Activated CD8-positive, alpha-beta memory T cell treated with anti-CD3 and anti-CD28 coated beads, Interleukin-2, amount 50 U/mL, for 48 hours (primary cell): Measurements from ENCODE around the gene MYCBP2.
"Not testable (repeated sequence)": the region's sequence is repeated elsewhere in the genome, so short reads cannot be mapped to it uniquely, and the experiment has no call there.

ENCODE experiments used
- DNase-seq: peaks from one replicate; pipeline ENCODE4 v3.0.0-alpha.2; 2020

MYCBP2 gene, protein sequence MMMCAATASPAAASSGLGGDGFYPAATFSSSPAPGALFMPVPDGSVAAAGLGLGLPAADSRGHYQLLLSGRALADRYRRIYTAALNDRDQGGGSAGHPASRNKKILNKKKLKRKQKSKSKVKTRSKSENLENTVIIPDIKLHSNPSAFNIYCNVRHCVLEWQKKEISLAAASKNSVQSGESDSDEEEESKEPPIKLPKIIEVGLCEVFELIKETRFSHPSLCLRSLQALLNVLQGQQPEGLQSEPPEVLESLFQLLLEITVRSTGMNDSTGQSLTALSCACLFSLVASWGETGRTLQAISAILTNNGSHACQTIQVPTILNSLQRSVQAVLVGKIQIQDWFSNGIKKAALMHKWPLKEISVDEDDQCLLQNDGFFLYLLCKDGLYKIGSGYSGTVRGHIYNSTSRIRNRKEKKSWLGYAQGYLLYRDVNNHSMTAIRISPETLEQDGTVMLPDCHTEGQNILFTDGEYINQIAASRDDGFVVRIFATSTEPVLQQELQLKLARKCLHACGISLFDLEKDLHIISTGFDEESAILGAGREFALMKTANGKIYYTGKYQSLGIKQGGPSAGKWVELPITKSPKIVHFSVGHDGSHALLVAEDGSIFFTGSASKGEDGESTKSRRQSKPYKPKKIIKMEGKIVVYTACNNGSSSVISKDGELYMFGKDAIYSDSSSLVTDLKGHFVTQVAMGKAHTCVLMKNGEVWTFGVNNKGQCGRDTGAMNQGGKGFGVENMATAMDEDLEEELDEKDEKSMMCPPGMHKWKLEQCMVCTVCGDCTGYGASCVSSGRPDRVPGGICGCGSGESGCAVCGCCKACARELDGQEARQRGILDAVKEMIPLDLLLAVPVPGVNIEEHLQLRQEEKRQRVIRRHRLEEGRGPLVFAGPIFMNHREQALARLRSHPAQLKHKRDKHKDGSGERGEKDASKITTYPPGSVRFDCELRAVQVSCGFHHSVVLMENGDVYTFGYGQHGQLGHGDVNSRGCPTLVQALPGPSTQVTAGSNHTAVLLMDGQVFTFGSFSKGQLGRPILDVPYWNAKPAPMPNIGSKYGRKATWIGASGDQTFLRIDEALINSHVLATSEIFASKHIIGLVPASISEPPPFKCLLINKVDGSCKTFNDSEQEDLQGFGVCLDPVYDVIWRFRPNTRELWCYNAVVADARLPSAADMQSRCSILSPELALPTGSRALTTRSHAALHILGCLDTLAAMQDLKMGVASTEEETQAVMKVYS (N-terminal part only)

DNA sequence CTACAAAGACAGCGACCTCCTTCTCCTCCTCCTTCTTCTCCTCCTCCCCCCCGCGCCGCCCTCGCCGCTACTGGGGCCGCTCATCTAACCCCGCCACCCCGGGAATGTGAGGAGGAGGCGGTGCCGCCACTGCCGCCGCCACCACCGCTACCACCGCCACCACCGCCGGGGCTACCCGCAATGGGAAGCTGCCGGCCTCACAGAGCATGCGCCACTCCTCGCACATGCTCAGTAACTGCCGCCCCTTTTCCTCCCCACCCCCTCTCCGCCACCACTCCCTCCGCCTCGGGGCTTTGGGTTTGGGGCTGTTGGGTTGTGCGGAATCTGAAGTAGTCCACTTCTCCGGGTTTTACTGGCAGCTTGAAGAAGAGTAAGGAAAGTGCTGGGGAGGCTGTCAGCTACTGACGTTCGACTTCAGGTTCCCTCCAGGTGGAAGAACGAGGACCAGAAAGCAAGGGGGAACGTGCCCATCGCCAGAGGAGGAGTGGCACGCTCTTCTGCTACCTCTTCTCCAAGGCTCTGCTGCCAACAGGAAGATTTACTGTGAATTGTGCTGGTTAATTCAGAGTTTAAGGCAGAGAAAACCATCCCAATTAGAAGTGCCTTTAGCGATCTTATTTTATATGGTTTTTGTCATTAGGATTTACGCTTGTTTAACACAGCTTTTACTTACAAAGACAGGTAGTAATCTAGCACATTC is at the start of gene MYCBP2:
Gene MYCBP2 (minus strand): TSS at position 190 of the 700 bp plus-strand sequence. CDS start 319 bp downstream, outside the sequence.
- peak; percentile 98 for DNase-seq

DNA sequence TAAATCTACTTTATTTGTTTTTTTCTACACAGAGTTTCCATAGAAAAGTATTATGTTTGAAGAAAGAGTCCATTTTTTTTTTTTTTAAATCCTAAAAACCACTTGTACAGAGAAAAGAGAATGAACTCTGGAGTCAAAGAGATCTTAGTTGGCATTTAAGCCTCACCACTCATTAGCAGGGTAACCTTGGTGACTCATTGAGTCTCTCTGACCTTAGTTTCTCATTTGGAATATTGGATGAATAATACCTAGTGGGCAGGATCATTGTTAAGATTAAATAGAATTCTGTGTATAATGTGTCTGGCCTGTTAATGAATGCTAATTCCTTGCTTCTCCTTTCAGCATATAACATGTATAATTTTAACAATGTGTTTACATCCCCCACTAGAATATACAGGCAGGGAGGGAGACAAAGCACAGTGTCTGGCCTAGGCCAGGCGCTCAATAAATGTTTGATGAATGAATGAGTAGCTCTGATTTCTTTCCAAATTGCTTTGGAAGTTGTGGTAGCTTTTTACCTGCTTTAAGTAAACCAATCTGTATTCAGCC is 48.7 kb upstream of the MYCBP2 start:
- DNase-seq = no peak

DNA sequence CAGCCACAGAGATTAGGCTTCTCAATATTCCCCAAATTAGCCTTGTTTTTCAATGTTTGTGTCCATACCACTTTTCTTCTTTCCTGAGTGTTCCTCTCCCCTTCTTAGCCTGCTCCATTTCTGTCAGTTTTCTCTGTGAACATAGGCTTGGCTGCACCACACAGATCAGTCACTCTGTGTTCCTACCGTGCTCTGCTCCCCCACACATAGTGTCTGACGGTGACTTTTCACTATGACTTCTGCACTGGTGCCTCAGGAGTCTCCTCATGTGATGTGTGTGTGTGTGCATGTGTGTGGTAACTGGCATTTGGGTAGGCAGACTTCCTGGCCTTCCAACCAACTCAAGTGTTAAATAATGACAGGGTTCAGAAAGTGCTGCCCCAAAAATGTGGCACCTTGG is 47.9 kb upstream of the MYCBP2 start:
- no peak for DNase-seq

DNA sequence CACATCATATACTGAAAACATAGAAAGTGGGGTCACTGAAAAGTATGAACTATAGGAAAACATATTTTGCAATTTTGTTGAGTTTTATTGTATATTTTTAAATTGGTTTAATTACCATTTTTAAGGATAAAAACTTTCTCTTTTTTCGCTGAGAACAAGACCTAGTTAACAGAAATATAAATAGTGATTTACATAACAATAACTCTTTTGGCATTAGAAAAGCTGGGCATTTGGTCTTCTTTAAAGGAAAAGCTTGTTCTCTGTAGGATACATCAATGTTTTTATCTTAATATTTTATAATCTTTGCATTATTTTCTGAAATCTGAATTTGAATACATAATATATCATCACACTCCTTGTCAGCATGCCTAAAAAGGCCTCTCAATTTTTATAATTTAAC is 47.4 kb upstream of the MYCBP2 start:
- DNase-seq = no peak

DNA sequence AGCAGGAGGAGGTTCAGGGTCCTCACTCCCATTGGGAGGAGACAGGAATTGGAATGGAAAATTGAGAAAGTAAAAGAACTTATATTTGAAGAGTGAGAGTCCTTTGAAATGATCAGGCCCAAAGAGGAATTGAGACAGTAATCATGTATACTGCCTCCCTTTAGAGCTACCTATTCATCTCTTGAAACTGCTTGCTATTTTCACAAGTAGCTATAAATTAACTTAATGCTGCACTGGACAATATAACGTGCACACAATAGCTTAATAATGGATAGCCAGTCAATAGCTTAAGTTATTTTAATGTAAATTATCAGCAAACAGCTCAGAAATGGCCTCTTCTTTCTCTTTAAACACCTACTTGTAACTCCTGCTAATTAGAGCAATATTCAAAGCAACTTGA is 46.6 kb upstream of the MYCBP2 start:
- DNase-seq = no peak

DNA sequence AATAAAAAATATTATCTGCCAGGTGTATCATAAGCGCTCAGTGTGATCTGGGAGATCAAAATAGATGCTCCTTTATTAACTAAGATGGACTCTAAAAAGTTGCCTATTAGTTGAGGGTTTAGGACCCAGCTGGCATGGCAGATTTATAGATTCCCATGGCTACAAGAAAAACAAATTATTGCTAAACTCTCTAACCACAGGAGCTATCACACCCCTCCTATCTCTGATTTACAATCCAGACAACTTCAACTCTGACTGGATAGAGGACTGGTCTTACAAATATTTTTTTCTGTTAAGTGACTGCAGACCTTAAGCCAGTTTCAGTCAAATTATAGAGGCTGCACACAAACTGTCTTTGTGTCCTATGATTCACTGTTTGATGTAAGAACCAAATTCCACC is 45.4 kb upstream of the MYCBP2 start:
- no peak for DNase-seq

DNA sequence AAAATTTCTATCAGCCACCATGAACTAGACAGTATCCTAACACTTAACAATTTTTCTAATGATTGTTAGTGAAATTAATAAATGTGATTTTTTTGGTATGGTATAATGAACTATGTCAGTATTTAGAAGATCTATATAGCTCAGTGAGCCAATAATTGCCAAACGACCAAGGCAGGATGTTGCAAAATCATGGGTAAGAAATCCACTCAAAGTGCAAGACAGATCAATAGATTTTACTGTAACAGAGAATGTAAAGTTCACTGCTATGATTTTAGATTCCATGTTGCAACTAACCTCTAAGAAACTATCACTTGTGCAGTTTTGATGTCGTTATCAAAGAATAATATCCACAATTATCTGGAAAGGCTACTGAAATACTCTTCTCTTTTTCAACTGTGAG is 44.0 kb upstream of the MYCBP2 start:
- no peak for DNase-seq

DNA sequence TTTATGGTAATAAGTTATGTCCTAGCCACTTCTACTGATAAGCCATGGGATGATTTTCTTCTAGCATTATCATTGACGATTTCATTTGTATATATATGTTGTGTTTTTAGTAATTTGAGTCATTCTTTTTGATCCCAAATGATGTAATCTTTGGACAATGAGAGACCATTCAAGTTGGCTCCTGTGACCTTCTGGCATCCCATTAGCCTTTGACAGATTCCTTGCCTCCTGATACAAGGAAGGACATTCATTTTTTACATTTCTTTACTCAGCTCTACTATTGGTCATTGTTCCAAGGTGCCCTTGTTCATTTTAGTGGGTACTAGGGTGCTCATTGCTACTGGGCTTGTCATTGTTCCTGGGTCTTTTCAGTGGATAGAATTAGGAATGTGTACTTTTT is 35.3 kb upstream of the MYCBP2 start:
- DNase-seq = no peak

DNA sequence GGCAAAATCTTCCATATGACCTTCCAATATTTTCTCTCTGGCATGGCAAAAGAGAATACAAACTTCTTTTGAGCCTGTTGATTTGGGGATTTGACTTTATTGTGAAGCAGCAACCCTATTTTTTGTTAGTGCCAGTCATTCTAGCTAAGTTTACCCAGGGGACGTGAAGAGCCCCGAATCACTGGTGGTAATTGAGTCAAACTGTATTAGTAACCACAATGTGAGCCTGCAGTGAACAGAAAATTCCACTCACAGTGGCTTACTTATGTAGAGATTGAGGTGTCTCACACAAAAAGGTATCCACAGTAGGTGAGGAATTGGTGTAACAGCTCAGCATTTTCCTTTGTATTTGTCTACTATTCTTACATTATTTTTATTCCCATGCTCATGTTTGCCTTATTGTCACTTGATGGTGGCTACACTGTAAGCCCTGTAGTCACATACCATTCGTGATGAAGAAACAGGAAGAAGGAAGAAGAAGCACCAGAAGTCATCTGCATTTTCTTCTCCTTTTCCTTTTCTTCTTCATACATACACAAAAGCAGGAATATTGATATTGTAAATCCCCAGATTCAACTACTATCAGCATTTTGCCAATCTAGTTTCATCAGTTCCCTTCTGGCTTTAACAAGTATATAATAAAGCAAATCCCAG is 33.3 kb upstream of the MYCBP2 start:
- no peak for DNase-seq

DNA sequence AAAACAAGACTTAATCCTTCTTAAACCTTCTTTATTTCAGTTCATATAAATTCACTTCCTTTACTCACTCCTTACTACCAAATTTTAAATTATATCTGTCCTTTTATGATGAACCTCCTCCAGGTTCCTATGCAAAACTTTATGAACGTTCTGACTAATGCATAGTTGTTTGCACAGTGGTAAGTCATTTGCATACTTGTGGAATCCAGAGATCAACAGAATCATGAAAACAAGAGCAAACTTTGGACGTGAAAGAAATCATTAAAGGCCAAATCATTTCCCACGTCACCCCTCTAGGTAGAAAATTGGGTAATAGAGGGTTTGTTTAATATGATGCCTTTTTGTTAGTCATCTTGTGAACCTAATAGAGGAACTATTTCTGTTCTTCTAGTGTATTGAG is 32.3 kb upstream of the MYCBP2 start:
- no peak for DNase-seq

DNA sequence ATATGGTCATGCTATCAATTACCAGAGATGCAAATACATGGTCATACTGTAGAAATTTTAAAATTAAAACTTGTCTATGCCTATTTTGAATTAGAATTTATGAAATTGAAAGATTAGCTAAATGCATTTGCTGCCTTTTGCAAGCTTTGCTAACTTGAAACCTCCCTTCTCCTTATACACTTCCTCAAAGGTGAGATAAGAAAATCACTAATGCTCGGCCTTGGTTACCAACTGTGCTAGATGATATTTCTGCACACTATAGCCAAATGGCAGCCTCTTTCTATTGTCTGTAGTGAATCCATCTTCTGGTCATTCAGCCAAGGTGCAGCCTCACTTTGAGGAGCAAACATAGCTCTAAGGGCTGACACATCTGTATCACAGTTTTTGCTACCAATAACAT is 31.1 kb upstream of the MYCBP2 start:
- no peak for DNase-seq

DNA sequence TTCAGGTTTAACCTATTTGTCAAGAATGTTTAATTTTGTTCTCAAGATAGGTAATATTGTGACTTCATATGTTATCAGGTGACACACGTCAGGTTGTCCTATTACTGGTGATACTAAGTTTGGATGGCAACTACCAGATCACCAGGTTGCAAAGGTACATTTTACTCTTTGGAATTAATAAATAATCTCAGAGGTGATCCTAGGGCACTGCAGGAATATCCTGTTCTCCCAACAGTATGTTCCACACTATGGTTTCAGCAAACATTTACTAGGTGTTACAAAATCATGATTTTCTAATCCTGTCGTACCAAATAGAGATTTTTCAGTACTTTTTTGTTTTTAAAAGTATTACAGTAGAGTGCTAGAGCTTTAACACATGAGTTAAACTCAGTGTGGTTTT is 29.3 kb upstream of the MYCBP2 start:
- DNase-seq = no peak

DNA sequence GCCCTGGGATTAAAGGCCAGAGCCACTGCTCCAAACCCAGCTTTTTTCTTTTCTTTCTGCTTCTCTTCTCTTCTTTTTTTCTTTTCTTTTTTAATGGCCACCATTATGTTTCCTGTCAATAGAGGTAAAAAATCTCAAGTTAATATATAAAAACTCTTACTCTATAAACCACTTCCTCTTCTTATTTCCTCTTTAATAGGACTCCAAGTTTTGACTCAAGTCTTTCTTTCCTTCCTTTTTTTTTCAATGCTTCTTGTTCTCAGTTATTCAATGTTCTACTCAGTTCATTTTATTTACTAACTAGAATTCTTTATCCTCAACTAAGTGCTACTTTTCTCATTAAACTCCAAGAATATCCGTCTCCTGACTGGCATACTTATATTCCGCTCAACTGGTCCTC is 27.1 kb upstream of the MYCBP2 start:
- no peak for DNase-seq

DNA sequence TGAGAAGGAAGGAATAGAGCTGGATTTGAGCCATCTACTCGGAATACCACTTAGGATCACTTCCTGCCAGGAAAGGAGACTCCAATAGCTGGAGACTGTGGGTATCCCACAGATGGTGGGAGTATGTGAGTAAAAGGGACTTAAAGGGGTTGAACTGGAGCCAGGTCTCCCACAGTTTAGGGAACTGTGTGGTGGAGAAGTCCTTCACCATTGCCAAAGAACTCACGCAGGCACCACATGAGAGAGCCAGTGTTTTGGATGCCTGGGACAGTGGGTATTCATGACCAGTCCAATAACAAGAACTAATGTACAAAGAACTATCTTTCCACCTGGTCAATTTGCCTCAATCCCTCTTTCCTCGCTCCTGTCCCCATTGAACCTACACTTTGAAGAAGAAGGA is 24.4 kb upstream of the MYCBP2 start:
- DNase-seq = no peak

DNA sequence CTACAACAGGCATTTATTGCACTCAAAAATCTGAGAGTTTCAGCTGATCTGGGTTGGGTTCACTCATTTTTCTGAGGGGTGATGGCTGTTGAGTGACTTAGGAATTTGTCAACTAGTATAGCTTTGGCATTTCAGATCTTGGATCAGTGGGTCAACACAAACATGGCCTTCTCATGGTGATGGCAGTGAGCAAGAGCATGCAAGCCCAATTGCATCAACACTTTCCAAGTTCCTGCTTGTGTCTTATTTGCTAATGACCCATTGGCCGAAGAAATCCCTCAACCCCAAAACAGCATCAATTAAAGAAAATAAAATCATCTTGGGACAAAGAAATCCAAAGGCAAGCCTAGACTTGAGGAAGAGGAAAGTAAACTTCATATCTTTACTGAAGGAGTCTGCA is 23.9 kb upstream of the MYCBP2 start:
- no peak for DNase-seq

DNA sequence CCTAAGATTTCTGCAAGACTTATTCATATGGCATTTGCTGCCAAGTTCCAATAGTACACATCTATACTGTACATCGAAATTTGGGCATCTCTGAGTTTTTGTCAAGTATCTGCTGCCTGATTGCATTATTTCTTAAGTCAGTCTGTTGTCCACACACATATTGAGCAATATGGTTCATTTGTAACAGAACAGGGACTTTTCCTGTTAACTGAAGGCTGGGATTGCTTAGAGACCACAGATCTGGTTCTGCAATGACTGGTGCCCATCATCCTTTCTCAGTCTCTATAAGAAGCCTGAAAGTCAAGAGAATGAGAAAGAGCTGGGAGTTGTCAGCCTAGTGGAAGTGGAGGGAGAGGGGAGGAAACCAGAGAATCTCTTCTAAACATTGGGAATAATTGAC is 22.5 kb upstream of the MYCBP2 start:
- no peak for DNase-seq

DNA sequence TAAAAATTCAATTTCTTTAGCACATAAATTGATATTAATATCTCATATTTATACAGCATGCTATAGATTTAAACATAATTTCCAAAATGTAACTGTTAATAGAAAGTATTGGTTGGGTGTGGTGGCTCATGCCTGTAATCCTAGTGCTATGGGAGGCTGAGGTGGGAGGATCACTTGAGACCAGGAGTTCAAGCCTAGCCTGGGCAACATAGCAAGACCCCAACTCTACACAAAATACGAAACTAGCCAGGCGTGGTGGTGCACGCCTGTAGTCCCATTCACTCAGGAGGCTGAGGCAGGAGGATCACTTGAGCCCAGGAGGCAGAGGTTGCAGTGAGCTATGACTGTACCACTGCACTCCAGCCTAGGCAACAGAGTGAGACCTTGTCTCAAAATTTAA is 20.5 kb upstream of the MYCBP2 start:
- not testable (repeated sequence) for DNase-seq

DNA sequence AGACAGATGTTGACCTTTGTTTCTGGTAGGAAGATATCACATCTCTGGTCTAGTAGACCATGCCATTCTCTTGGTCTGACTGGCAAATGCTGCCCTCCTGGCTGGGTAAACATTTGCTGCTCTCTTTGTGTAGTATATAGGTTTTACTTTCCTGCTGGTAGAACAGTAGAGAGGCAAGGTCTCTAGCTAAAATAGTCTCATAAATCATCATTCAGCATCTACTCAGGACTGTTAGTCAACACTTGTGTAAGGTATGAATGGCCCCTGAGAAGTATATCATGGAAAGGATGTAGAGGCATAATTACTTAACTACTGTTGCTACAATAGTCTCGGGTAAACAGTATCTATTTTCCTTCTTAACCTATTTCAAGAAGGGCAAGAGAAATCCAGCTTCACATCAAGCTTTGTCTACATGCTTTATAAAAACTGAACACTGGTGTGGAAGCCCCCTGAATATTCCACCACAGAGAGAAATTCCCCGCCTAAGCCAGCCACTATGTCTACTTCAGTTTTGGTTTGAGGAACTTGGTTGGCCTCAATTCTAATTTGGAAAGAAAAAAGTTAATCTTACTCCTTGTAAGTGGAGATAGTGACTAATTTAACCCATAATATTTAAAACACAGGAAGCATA is 18.4 kb upstream of the MYCBP2 start:
- DNase-seq = no peak

DNA sequence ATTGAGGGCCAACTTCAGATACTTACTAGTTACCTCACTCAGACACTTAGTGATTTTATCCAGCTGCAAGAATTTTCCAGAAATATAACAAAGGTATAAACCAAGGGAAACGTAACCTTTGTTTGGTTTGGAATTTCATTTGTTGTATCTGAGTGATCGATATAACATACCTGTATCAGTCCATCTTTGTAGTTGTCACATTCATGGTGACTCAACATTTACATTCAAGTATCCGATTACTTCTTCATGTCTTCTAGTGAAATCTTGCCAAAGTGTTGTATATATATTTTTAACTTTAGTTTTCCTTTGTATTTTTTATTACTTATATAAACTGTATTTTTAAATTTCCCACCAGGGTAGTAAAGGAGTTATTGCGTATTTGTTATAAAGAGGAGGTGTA is 16.9 kb upstream of the MYCBP2 start:
- no peak for DNase-seq

DNA sequence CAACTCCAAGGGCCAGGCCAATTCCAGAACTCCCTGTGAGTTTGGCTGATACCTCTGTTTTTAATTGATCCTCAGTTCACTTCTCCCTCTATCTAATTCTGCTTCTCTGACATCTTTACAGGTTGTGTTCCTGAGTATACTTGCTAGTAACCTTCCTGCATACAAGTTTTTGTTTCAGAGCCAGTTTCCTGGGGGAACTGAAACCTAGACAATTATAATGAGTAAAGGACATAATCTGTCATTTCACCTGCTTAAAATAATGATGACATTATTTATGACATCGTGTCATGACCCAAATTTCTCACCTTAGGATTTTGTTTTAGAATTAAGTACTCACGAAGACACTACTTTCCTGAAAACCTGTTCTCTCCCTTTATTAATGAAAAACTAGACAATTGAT is 12.5 kb upstream of the MYCBP2 start:
- DNase-seq = no peak

DNA sequence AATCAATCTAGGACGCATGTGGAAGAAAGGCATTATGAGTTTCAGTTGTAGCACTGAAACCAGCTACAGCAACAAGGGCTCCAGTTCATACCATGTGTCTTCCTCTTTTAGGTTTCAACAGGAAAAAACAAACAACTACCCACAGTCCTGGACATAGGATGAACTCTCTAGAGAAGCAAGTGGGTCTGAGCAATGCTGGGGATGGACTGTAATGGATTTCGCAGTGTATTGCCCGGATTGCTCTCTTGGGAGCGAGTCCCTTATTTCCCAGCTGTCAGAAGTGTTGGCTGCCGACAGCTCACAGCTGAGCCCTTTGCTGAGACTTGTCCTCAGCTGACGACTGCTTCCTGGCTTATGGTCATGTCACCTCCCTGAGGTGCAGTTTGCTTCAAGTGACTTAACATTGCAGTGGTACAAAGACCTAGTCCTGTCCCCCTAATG is 12.1 kb upstream of the MYCBP2 start:
- DNase-seq = no peak
